H7 (cell line): ENCODE data around the gene CGB1. TPM values are rescaled to one million over a fixed set of nuclear protein-coding genes. Genes with fewer than 3 reads are reported as not detected.
"Not testable (repeated sequence)": the region's sequence is repeated elsewhere in the genome, so short reads cannot be mapped to it uniquely, and the experiment has no call there.

Experiments
- DNase-seq: peaks from one replicate; pipeline ENCODE4 v3.0.0; 2012
- H3K27me3 ChIP-seq: 2 replicates; pipeline ENCODE4 v1.6.0; 2011; ENCODE audit warnings: mild to moderate bottlenecking, low read length; ENCODE audit not compliant: control insufficient read depth, insufficient read depth
- H3K36me3 ChIP-seq: replicated peaks from 2 replicates; pipeline ENCODE4 v1.5.1; 2011; ENCODE audit warnings: low read length; ENCODE audit not compliant: control insufficient read depth, insufficient read depth
- H3K4me3 ChIP-seq: 2 replicates; pipeline ENCODE4 v1.5.1; 2011; ENCODE audit warnings: low read depth, mild to moderate bottlenecking, control low read depth, low read length, moderate library complexity; ENCODE audit not compliant: insufficient read depth
- total RNA-seq: library from RNA; depleted of rRNA; stranded (reverse); fragments of >200 nt; shearing (Covaris generic); gene quantifications from 2 replicates; pipeline ENCODE4 v1.2.3, GENCODE V29; 2014; rRNA removed

Gene CGB1
- total RNA-seq = not detected in 2 replicates

- H3K27me3 ChIP-seq, H3K4me3 ChIP-seq, H3K36me3 ChIP-seq: not testable (repeated sequence)
- DNase-seq = peak; percentile 92
Measured at GRCh38 chr19:49036815-49037214, at the start of gene CGB1. CGB1 (minus strand) TSS chr19:49036895; CDS start chr19:49036711, 184 bp downstream.

GRCh38 chr19:49086296-49086695 lies 49.6 kb upstream of the CGB1 start:
- no peak for DNase-seq
- no peaks in the 10 kb centered on the region for H3K27me3 ChIP-seq
- peaks cover 30% of the 10 kb centered on the region for H3K36me3 ChIP-seq
- peak overlapping the region; percentile 95 for H3K4me3 ChIP-seq

GRCh38 chr19:49085868-49086232 lies 49.2 kb upstream of the CGB1 start:
- H3K4me3 ChIP-seq = peak overlapping the region; percentile 95
- peak; percentile 51 for DNase-seq

GRCh38 chr19:49085020-49085867 lies 48.5 kb upstream of the CGB1 start, which contains the start of gene SNRNP70:
SNRNP70 (plus strand) TSS chr19:49085451; CDS start chr19:49086415, 964 bp downstream.
- peak within 1 kb of the TSS; percentile 95 for H3K4me3 ChIP-seq
- peak; percentile 100 for DNase-seq
- peaks cover 23% of the 10 kb centered on the region for H3K36me3 ChIP-seq
- no peaks in the 10 kb centered on the region for H3K27me3 ChIP-seq

More at GRCh38 chr19:49085868-49086232, 49.2 kb upstream of the CGB1 start:
- Histone ChIP-seq H3K36me3 (peaks cover 29% of the 10 kb centered on the region), H3K27me3 (no peaks in the 10 kb centered on the region)

GRCh38 chr19:49084206-49085019 lies 47.7 kb upstream of the CGB1 start:
- no peak for DNase-seq
- Histone ChIP-seq H3K27me3 (no peaks in the 10 kb centered on the region), H3K4me3 (peak overlapping the region; percentile 95), H3K36me3 (peaks cover 19% of the 10 kb centered on the region)

GRCh38 chr19:49081273-49081672 lies 44.6 kb upstream of the CGB1 start:
- Histone ChIP-seq H3K4me3 (no peak overlapping the region), H3K36me3 (peaks cover 2% of the 10 kb centered on the region; the same call in 1 of the 2 replicates), H3K27me3 (no peaks in the 10 kb centered on the region)
- no peak for DNase-seq

GRCh38 chr19:49080392-49080791 lies 43.7 kb upstream of the CGB1 start:
- Histone ChIP-seq H3K27me3 (no peaks in the 10 kb centered on the region), H3K36me3 (no peaks in the 10 kb centered on the region), H3K4me3 (no peak overlapping the region)
- no peak for DNase-seq

- not testable (repeated sequence) for H3K36me3 ChIP-seq, DNase-seq, H3K4me3 ChIP-seq
- H3K27me3 ChIP-seq = peaks cover 36% of the 10 kb centered on the region
Measured at GRCh38 chr19:49074869-49075268, 38.2 kb upstream of the CGB1 start.

GRCh38 chr19:49073514-49074378 lies 37.1 kb upstream of the CGB1 start:
- peak; percentile 76 for DNase-seq
- Histone ChIP-seq H3K4me3 (no peak overlapping the region), H3K27me3 (peaks cover 46% of the 10 kb centered on the region), H3K36me3 (no peaks in the 10 kb centered on the region)

GRCh38 chr19:49071860-49072547 lies 35.3 kb upstream of the CGB1 start:
- peak; percentile 98 for DNase-seq
- peak overlapping the region; percentile 22 for H3K4me3 ChIP-seq
- peaks cover 59% of the 10 kb centered on the region for H3K27me3 ChIP-seq
- H3K36me3 ChIP-seq = no peaks in the 10 kb centered on the region

GRCh38 chr19:49070416-49070815 lies 33.7 kb upstream of the CGB1 start:
- peaks cover 74% of the 10 kb centered on the region for H3K27me3 ChIP-seq
- no peaks in the 10 kb centered on the region for H3K36me3 ChIP-seq
- no peak for DNase-seq
- no peak overlapping the region for H3K4me3 ChIP-seq

GRCh38 chr19:49069026-49069425 lies 32.3 kb upstream of the CGB1 start:
- peak; percentile 7 for DNase-seq
- H3K27me3 ChIP-seq = peaks cover 83% of the 10 kb centered on the region
- H3K4me3 ChIP-seq = no peak overlapping the region
- H3K36me3 ChIP-seq = no peaks in the 10 kb centered on the region

- DNase-seq = no peak
- H3K4me3 ChIP-seq = no peak overlapping the region
- H3K36me3 ChIP-seq = no peaks in the 10 kb centered on the region
- peaks cover 70% of the 10 kb centered on the region for H3K27me3 ChIP-seq
Measured at GRCh38 chr19:49067554-49067953, 30.9 kb upstream of the CGB1 start.
